Activated naive CD4-positive, alpha-beta T cell treated with anti-CD3 and anti-CD28 coated beads, Interleukin-2, amount 10 ng/mL, durations not matched to agents 7 days and 5 days (primary cell): ENCODE measurements around the gene ESRRB.
A peak's percentile ranks its signal among the peaks of the same experiment; 100 is the strongest.

Source experiments
- CTCF ChIA-PET: fragments of 350-600 bp; sonication (Branson Sonifier 250); formaldehyde crosslinking; loops from one replicate; lab custom pipeline; 2021; ENCODE audit warnings: antibody characterized with exemption; lab: Charles Lee
- DNase-seq: peaks from one replicate; pipeline ENCODE4 v3.0.0-alpha.2; 2020
- H3K27ac Mint-ChIP-seq: one replicate; pipeline ENCODE4 v1.8.0; 2021; ENCODE audit warnings: mild to moderate bottlenecking, moderate library complexity, mixed read lengths
- H3K27me3 Mint-ChIP-seq: one replicate; pipeline ENCODE4 v1.8.0; 2021; ENCODE audit warnings: mild to moderate bottlenecking, mixed read lengths
- H3K36me3 Mint-ChIP-seq: one replicate; pipeline ENCODE4 v1.8.0; 2021; ENCODE audit warnings: mixed read lengths
- H3K4me1 Mint-ChIP-seq: one replicate; pipeline ENCODE4 v1.8.0; 2021; ENCODE audit warnings: mixed read lengths
- H3K4me3 Mint-ChIP-seq: one replicate; pipeline ENCODE4 v1.8.0; 2021; ENCODE audit warnings: mild to moderate bottlenecking, moderate library complexity, mixed read lengths
- H3K9me3 Mint-ChIP-seq: one replicate; pipeline ENCODE4 v1.8.0; 2021; ENCODE audit warnings: mixed read lengths

ESRRB gene

GRCh38 chr14:76491172-76491930 lies 115.4 kb downstream of the ESRRB start:
- CTCF ChIA-PET = no interaction called here
- H3K4me3 Mint-ChIP-seq = no peak overlapping the region
- H3K4me1 Mint-ChIP-seq = no peaks in the 10 kb centered on the region
- no peaks in the 10 kb centered on the region for H3K27me3 Mint-ChIP-seq
- H3K27ac Mint-ChIP-seq = no peak overlapping the region
- H3K36me3 Mint-ChIP-seq = no peaks in the 10 kb centered on the region
- no peak for DNase-seq
- H3K9me3 Mint-ChIP-seq = no peaks in the 10 kb centered on the region

- CTCF ChIA-PET = interaction anchor here (1.0 kb wide), 1 partner anchor 10 kb away, joined by 3 read pairs; no protein-coding TSS in a partner anchor
These were observed 120.0 kb downstream of the ESRRB start for GRCh38 chr14:76495983-76496382.

GRCh38 chr14:76496595-76496994 lies 120.7 kb downstream of the ESRRB start:
- H3K36me3 Mint-ChIP-seq = no peaks in the 10 kb centered on the region

More at GRCh38 chr14:76495983-76496382, 120.0 kb downstream of the ESRRB start:
- Mint-ChIP-seq H3K36me3 (no peaks in the 10 kb centered on the region), H3K9me3 (no peaks in the 10 kb centered on the region), H3K4me3 (no peak overlapping the region), H3K27ac (no peak overlapping the region), H3K4me1 (no peaks in the 10 kb centered on the region), H3K27me3 (no peaks in the 10 kb centered on the region)
- no peak for DNase-seq

GRCh38 chr14:76497550-76498462 lies 121.9 kb downstream of the ESRRB start:
- CTCF ChIA-PET = no interaction called here
- H3K27ac Mint-ChIP-seq = no peak overlapping the region
- H3K9me3 Mint-ChIP-seq = no peaks in the 10 kb centered on the region
- DNase-seq = peak; percentile 22
- H3K36me3 Mint-ChIP-seq = no peaks in the 10 kb centered on the region
- no peaks in the 10 kb centered on the region for H3K4me1 Mint-ChIP-seq
- H3K27me3 Mint-ChIP-seq = no peaks in the 10 kb centered on the region
- no peak overlapping the region for H3K4me3 Mint-ChIP-seq

More at GRCh38 chr14:76496595-76496994, 120.7 kb downstream of the ESRRB start:
- no peaks in the 10 kb centered on the region for H3K4me1 Mint-ChIP-seq
- H3K27me3 Mint-ChIP-seq = no peaks in the 10 kb centered on the region
- DNase-seq = no peak
- CTCF ChIA-PET = interaction anchor here (1.0 kb wide), 1 partner anchor 11 kb away, joined by 3 read pairs; no protein-coding TSS in a partner anchor
- H3K27ac Mint-ChIP-seq = no peak overlapping the region
- H3K9me3 Mint-ChIP-seq = no peaks in the 10 kb centered on the region
- no peak overlapping the region for H3K4me3 Mint-ChIP-seq

GRCh38 chr14:76498463-76498935 lies 122.6 kb downstream of the ESRRB start:
- Mint-ChIP-seq H3K27me3 (no peaks in the 10 kb centered on the region), H3K4me3 (no peak overlapping the region), H3K36me3 (no peaks in the 10 kb centered on the region), H3K27ac (no peak overlapping the region), H3K4me1 (no peaks in the 10 kb centered on the region), H3K9me3 (no peaks in the 10 kb centered on the region)
- DNase-seq = no peak
- CTCF ChIA-PET = no interaction called here

GRCh38 chr14:76498976-76499375 lies 123.0 kb downstream of the ESRRB start:
- no peaks in the 10 kb centered on the region for H3K9me3 Mint-ChIP-seq

GRCh38 chr14:76499399-76499798 lies 123.5 kb downstream of the ESRRB start:
- no peaks in the 10 kb centered on the region for H3K4me1 Mint-ChIP-seq
- H3K36me3 Mint-ChIP-seq = no peaks in the 10 kb centered on the region
- DNase-seq = no peak
- CTCF ChIA-PET = no interaction called here
- peaks cover 4% of the 10 kb centered on the region for H3K27me3 Mint-ChIP-seq
- H3K4me3 Mint-ChIP-seq = no peak overlapping the region
- no peaks in the 10 kb centered on the region for H3K9me3 Mint-ChIP-seq
- H3K27ac Mint-ChIP-seq = no peak overlapping the region

More at GRCh38 chr14:76498976-76499375, 123.0 kb downstream of the ESRRB start:
- H3K27me3 Mint-ChIP-seq = peaks cover under 1% of the 10 kb centered on the region
- CTCF ChIA-PET = no interaction called here
- no peak overlapping the region for H3K4me3 Mint-ChIP-seq
- H3K4me1 Mint-ChIP-seq = no peaks in the 10 kb centered on the region
- no peak overlapping the region for H3K27ac Mint-ChIP-seq
- no peak for DNase-seq
- H3K36me3 Mint-ChIP-seq = no peaks in the 10 kb centered on the region

- DNase-seq = no peak
- H3K9me3 Mint-ChIP-seq = no peaks in the 10 kb centered on the region
- no peak overlapping the region for H3K4me3 Mint-ChIP-seq
- peaks cover 4% of the 10 kb centered on the region for H3K27me3 Mint-ChIP-seq
- H3K36me3 Mint-ChIP-seq = no peaks in the 10 kb centered on the region
- CTCF ChIA-PET = no interaction called here
- H3K27ac Mint-ChIP-seq = no peak overlapping the region
- H3K4me1 Mint-ChIP-seq = no peaks in the 10 kb centered on the region
These were observed 124.1 kb downstream of the ESRRB start for GRCh38 chr14:76500011-76500410.

- no peak for DNase-seq
These were observed 124.5 kb downstream of the ESRRB start for GRCh38 chr14:76500480-76500879.

GRCh38 chr14:76501156-76501720 lies 125.3 kb downstream of the ESRRB start:
- H3K36me3 Mint-ChIP-seq = no peaks in the 10 kb centered on the region
- no peaks in the 10 kb centered on the region for H3K4me1 Mint-ChIP-seq
- H3K9me3 Mint-ChIP-seq = no peaks in the 10 kb centered on the region
- H3K27me3 Mint-ChIP-seq = peaks cover 7% of the 10 kb centered on the region
- CTCF ChIA-PET = no interaction called here
- DNase-seq = no peak
- no peak overlapping the region for H3K4me3 Mint-ChIP-seq
- H3K27ac Mint-ChIP-seq = no peak overlapping the region

More at GRCh38 chr14:76500480-76500879, 124.5 kb downstream of the ESRRB start:
- Mint-ChIP-seq H3K27me3 (peaks cover 4% of the 10 kb centered on the region), H3K9me3 (no peaks in the 10 kb centered on the region), H3K36me3 (no peaks in the 10 kb centered on the region), H3K27ac (no peak overlapping the region), H3K4me3 (no peak overlapping the region), H3K4me1 (no peaks in the 10 kb centered on the region)
- CTCF ChIA-PET = no interaction called here

- peaks cover 14% of the 10 kb centered on the region for H3K27me3 Mint-ChIP-seq
- DNase-seq = no peak
- CTCF ChIA-PET = interaction anchor here (1.1 kb wide), 1 partner anchor 46 kb away, joined by 3 read pairs; no protein-coding TSS in a partner anchor
- no peak overlapping the region for H3K4me3 Mint-ChIP-seq
- H3K9me3 Mint-ChIP-seq = no peaks in the 10 kb centered on the region
- H3K4me1 Mint-ChIP-seq = no peaks in the 10 kb centered on the region
- H3K36me3 Mint-ChIP-seq = no peaks in the 10 kb centered on the region
- H3K27ac Mint-ChIP-seq = no peak overlapping the region
These were observed 126.3 kb downstream of the ESRRB start for GRCh38 chr14:76502219-76502618.

- H3K27ac Mint-ChIP-seq = no peak overlapping the region
- no peaks in the 10 kb centered on the region for H3K9me3 Mint-ChIP-seq
- no peak overlapping the region for H3K4me3 Mint-ChIP-seq
- H3K27me3 Mint-ChIP-seq = peaks cover 14% of the 10 kb centered on the region
- CTCF ChIA-PET = interaction anchor here (1.1 kb wide), 1 partner anchor 47 kb away, joined by 3 read pairs; no protein-coding TSS in a partner anchor
- no peaks in the 10 kb centered on the region for H3K36me3 Mint-ChIP-seq
- DNase-seq = no peak
- H3K4me1 Mint-ChIP-seq = no peaks in the 10 kb centered on the region
These were observed 126.7 kb downstream of the ESRRB start for GRCh38 chr14:76502638-76503037.

- Mint-ChIP-seq H3K27ac (no peak overlapping the region), H3K27me3 (peaks cover 40% of the 10 kb centered on the region), H3K36me3 (no peaks in the 10 kb centered on the region), H3K9me3 (no peaks in the 10 kb centered on the region), H3K4me1 (no peaks in the 10 kb centered on the region), H3K4me3 (no peak overlapping the region)
- CTCF ChIA-PET = no interaction called here
- DNase-seq = no peak
These were observed 133.4 kb downstream of the ESRRB start for GRCh38 chr14:76509311-76509710.

- no peaks in the 10 kb centered on the region for H3K4me1 Mint-ChIP-seq
- no peak for DNase-seq
- H3K4me3 Mint-ChIP-seq = no peak overlapping the region
- peaks cover 43% of the 10 kb centered on the region for H3K27me3 Mint-ChIP-seq
- no peaks in the 10 kb centered on the region for H3K36me3 Mint-ChIP-seq
- CTCF ChIA-PET = no interaction called here
- no peaks in the 10 kb centered on the region for H3K9me3 Mint-ChIP-seq
- H3K27ac Mint-ChIP-seq = no peak overlapping the region
These were observed 134.2 kb downstream of the ESRRB start for GRCh38 chr14:76510181-76510580.
